ENCODE data around the gene NOS1AP. TPM values are rescaled to one million over a fixed set of nuclear protein-coding genes. Genes with fewer than 3 reads are reported as not detected.

The NOS1AP gene
- total RNA-seq, 1 experiment from 2014 or later = 5.3 TPM

DNA sequence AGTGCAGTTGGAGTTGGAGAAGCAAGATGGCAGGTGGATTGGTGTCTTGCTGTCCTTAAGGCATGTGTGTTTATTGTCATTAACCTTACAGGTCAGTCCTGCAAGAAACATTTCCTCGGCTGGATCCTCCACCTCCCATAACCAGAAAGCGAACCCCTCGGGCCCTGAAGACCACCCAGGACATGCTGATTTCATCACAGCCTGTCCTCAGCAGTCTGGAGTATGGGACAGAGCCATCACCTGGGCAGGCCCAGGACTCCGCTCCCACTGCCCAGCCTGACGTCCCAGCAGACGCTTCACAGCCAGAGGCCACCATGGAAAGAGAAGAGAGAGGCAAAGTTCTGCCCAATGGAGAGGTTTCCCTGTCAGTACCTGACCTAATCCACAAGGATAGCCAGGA, 313.6 kb downstream of the NOS1AP start:
- intact Hi-C loops (cut with micrococcal nuclease) = no loop called here
- H3K27ac ChIP-seq (ENCODE audit: low read depth, low read length) = no peak overlapping the region
- ChIA-PET POLR2A (no interaction called here), CTCF (no interaction called here), RAD21 (ENCODE audit: low non-redundant PET in 1 of 2, low total read pairs in 2 of 2, uncharacterized antibody in 2 of 2, unreplicated experiment in 2 of 2) (interaction anchor here in 1 of 2 experiments (1.0 kb wide), 1 partner anchor 25 kb away, joined by 3 read pairs; no protein-coding TSS in a partner anchor)
- H3K4me3 ChIP-seq (replicated peaks in 1 of 2; ENCODE audit: low read depth in 1 of 2, low read length in 2 of 2) = no peak overlapping the region
- no peak for TF ChIP-seq ATF3 (IDR thresholded peaks at IDR 0.05)
- no peak for TF ChIP-seq CTCF (IDR thresholded peaks at IDR 0.05 in 2 of 3, conservative IDR thresholded peaks at IDR 0.05 in 1 of 3; ENCODE audit: borderline replicate concordance in 1 of 3, insufficient read depth in 1 of 3, low read depth in 2 of 3, low read length in 2 of 3)
- no peak for TF ChIP-seq EZH2phosphoT487 (IDR thresholded peaks at IDR 0.05; ENCODE audit: borderline replicate concordance)
- no peak for TF ChIP-seq CEBPB (IDR thresholded peaks at IDR 0.05; ENCODE audit: low read depth)
- no peak for TF ChIP-seq SRF (IDR thresholded peaks at IDR 0.05; ENCODE audit: low read depth)
- TF ChIP-seq POLR2AphosphoS5 (IDR thresholded peaks at IDR 0.05; ENCODE audit: low read depth, low read length) = no peak
- no peak for TF ChIP-seq FOSL1 (IDR thresholded peaks at IDR 0.05; ENCODE audit: low read depth)
- no peak for TF ChIP-seq ELF1 (IDR thresholded peaks at IDR 0.05; ENCODE audit: borderline replicate concordance, low read depth)
- TF ChIP-seq MAX (IDR thresholded peaks at IDR 0.05) = no peak
- TF ChIP-seq EGR1 (IDR thresholded peaks at IDR 0.05; ENCODE audit: low read depth) = no peak
- TF ChIP-seq, protein P1, sequence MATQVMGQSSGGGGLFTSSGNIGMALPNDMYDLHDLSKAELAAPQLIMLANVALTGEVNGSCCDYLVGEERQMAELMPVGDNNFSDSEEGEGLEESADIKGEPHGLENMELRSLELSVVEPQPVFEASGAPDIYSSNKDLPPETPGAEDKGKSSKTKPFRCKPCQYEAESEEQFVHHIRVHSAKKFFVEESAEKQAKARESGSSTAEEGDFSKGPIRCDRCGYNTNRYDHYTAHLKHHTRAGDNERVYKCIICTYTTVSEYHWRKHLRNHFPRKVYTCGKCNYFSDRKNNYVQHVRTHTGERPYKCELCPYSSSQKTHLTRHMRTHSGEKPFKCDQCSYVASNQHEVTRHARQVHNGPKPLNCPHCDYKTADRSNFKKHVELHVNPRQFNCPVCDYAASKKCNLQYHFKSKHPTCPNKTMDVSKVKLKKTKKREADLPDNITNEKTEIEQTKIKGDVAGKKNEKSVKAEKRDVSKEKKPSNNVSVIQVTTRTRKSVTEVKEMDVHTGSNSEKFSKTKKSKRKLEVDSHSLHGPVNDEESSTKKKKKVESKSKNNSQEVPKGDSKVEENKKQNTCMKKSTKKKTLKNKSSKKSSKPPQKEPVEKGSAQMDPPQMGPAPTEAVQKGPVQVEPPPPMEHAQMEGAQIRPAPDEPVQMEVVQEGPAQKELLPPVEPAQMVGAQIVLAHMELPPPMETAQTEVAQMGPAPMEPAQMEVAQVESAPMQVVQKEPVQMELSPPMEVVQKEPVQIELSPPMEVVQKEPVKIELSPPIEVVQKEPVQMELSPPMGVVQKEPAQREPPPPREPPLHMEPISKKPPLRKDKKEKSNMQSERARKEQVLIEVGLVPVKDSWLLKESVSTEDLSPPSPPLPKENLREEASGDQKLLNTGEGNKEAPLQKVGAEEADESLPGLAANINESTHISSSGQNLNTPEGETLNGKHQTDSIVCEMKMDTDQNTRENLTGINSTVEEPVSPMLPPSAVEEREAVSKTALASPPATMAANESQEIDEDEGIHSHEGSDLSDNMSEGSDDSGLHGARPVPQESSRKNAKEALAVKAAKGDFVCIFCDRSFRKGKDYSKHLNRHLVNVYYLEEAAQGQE (IDR thresholded peaks at IDR 0.05; ENCODE audit: low read depth) = no peak
- TF ChIP-seq SP1 (IDR thresholded peaks at IDR 0.05; ENCODE audit: low read depth) = no peak
- TF ChIP-seq JUND (IDR thresholded peaks at IDR 0.05) = no peak
- no peaks in the 10 kb centered on the region for H4K20me1 ChIP-seq (ENCODE audit: insufficient read depth)
- ATAC-seq (no peak), DNase-seq (ENCODE audit: low read depth, low spot score) (no peak)
- H3K4me2 ChIP-seq (ENCODE audit: low read length) = no peak overlapping the region
- no peaks in the 10 kb centered on the region for H3K9me3 ChIP-seq (ENCODE audit: control insufficient read depth in 1 of 2, insufficient read depth in 1 of 2, low read depth in 1 of 2, low read length in 2 of 2)
- no peaks in the 10 kb centered on the region for H3K9me2 ChIP-seq (ENCODE audit: insufficient read depth)
- no peak overlapping the region for H2AFZ ChIP-seq (ENCODE audit: low read depth, low read length, poor library complexity, severe bottlenecking)
- no peaks in the 10 kb centered on the region for H3K79me2 ChIP-seq (ENCODE audit: insufficient read depth, low read length)
- no peaks in the 10 kb centered on the region for H3K27me3 ChIP-seq (ENCODE audit: insufficient read depth, low read length)
- H3K9ac ChIP-seq (ENCODE audit: low read length) = no peak overlapping the region
- no TSS peak for BruUV-seq (replicated peaks)
- no peaks in the 10 kb centered on the region for H3K36me3 ChIP-seq (ENCODE audit: control insufficient read depth in 1 of 2, insufficient read depth in 2 of 2, low read length in 2 of 2)
- peaks cover 23 to 30% of the 10 kb centered on the region in 2 experiments for H3K4me1 ChIP-seq (ENCODE audit: control insufficient read depth in 1 of 2, insufficient read depth in 2 of 2, low read length in 2 of 2)
